Hippocampal formation (tissue), 2 donors: ENCODE results near the gene RGSL1.

ENCODE experiments used
- DNase-seq, 2 donors: peaks; one replicate each; lab custom pipeline; 2025; lab: John Stamatoyannopoulos, UW

The RGSL1 gene

GRCh38 chr1:182450087-182450486 lies at the start of gene RGSL1:
RGSL1 (plus strand) TSS chr1:182450146; CDS start chr1:182450166, 20 bp downstream.
- no peak for DNase-seq

GRCh38 chr1:182400567-182400966 lies 49.4 kb upstream of the RGSL1 start, which contains the start of gene TEDDM1:
TEDDM1 (minus strand) TSS chr1:182400667; CDS start chr1:182400485, 182 bp downstream.
- no peak for DNase-seq

GRCh38 chr1:182404781-182405180 lies 45.2 kb upstream of the RGSL1 start:
- no peak for DNase-seq

- DNase-seq, result no peak
Observed at GRCh38 chr1:182405578-182405977, 44.4 kb upstream of the RGSL1 start.

GRCh38 chr1:182406012-182406411 lies 43.9 kb upstream of the RGSL1 start:
- no peak for DNase-seq

GRCh38 chr1:182407724-182408123 lies 42.2 kb upstream of the RGSL1 start:
- no peak for DNase-seq

- no peak for DNase-seq
Observed at GRCh38 chr1:182408435-182409075, 41.4 kb upstream of the RGSL1 start.

GRCh38 chr1:182410138-182410537 lies 39.8 kb upstream of the RGSL1 start:
- no peak for DNase-seq

GRCh38 chr1:182410620-182411273 lies 39.2 kb upstream of the RGSL1 start:
- DNase-seq, result no peak

GRCh38 chr1:182413486-182413885 lies 36.5 kb upstream of the RGSL1 start:
- DNase-seq, result no peak

- no peak for DNase-seq
Observed at GRCh38 chr1:182413969-182414368, 36.0 kb upstream of the RGSL1 start.

- DNase-seq, result no peak
Observed at GRCh38 chr1:182415789-182416188, 34.2 kb upstream of the RGSL1 start.

GRCh38 chr1:182426442-182427430 lies 23.2 kb upstream of the RGSL1 start:
- DNase-seq, result no peak

- DNase-seq, result no peak
Observed at GRCh38 chr1:182428043-182428442, 21.9 kb upstream of the RGSL1 start.

- no peak for DNase-seq
Observed at GRCh38 chr1:182430263-182431068, 19.5 kb upstream of the RGSL1 start.

GRCh38 chr1:182431278-182431677 lies 18.7 kb upstream of the RGSL1 start:
- DNase-seq, result no peak

GRCh38 chr1:182433580-182433979 lies 16.4 kb upstream of the RGSL1 start:
- DNase-seq, result no peak

GRCh38 chr1:182438326-182438725 lies 11.6 kb upstream of the RGSL1 start:
- no peak for DNase-seq

GRCh38 chr1:182441719-182442118 lies 8.2 kb upstream of the RGSL1 start:
- no peak for DNase-seq

- DNase-seq, result no peak
Observed at GRCh38 chr1:182442333-182442732, 7.6 kb upstream of the RGSL1 start.

- no peak for DNase-seq
Observed at GRCh38 chr1:182444497-182444896, 5.4 kb upstream of the RGSL1 start.
